LNCAP (cell line): ENCODE measurements around the gene MAST4.

Source experiments
- TF ChIP-seq, protein P1 (sequence below): fragments of 450-650 bp; IDR thresholded peaks from 2 replicates; pipeline ENCODE4 v1.5.1; 2017; ENCODE audit warnings: mild to moderate bottlenecking

MAST4 gene

DNA sequence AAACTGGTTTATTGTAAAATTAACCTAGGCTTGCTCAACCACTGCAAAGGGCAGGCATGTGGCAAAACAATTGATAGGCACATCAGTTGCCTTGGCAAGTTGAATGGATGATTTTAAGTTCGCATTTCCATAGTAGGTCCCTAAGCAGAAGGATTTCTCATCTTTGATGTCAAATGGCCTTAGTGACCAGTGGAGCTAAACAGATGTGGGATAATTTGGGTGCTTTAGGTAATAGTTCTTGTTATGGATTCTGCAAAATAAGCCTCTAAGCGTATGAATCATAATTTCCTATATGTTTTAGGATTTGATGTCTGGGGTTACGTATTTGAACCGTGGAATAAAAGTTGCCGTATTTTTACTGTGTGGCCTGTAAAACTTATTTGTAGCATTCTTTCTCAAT lies 418.0 kb downstream of the MAST4 start:
- TF ChIP-seq, protein P1, sequence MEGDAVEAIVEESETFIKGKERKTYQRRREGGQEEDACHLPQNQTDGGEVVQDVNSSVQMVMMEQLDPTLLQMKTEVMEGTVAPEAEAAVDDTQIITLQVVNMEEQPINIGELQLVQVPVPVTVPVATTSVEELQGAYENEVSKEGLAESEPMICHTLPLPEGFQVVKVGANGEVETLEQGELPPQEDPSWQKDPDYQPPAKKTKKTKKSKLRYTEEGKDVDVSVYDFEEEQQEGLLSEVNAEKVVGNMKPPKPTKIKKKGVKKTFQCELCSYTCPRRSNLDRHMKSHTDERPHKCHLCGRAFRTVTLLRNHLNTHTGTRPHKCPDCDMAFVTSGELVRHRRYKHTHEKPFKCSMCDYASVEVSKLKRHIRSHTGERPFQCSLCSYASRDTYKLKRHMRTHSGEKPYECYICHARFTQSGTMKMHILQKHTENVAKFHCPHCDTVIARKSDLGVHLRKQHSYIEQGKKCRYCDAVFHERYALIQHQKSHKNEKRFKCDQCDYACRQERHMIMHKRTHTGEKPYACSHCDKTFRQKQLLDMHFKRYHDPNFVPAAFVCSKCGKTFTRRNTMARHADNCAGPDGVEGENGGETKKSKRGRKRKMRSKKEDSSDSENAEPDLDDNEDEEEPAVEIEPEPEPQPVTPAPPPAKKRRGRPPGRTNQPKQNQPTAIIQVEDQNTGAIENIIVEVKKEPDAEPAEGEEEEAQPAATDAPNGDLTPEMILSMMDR = no peak

DNA sequence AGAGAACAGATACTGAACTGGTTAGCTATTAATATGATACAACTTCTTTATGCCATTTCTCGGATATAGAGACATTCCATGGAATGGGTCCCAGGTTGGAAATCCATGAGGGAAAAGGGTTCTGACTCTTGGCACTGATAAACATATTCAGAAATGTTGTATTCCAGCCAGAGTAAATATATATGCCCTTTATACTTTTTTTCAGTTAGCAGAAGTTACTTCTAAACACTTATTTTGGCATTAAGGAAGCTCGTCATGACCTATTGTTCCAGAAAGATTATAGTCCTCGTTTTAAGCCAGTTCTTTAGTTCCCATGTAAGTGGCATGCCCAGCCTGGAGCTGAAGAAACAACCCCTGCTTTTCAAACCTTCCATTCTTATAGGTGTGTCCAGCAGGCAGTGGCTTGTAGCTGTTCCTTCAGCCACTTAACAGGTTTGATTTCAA lies 418.8 kb downstream of the MAST4 start:
- TF ChIP-seq, protein P1 = no peak

DNA sequence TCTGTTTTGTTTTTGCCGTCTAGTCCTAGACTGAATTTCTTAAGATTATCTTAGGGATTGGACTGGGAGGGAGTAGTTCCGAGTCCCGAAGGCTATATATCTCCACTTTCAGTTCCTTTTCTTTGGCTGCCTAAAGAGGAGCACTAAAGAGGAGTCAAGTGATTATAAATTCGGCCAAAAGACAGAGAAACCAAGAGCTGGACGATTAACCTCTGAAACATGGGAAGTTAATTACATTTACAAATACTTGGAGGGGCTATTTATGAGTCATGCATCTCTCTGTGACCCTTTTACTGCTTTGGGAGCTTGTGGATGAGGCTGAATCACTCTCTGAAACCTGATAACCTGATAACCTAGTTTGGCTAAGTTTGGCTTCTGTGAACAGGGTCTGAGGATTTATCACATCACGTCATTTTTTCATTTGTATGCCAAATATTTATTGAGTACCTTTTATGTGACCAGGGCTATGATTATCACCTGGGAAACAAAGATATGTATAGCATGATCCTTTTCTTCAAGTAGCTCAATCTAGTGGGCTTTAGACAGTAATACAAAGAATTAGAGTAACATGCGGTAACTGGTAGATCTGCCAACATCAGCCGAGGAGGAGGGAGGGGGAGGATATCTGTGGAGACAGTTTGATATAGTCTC lies 419.5 kb downstream of the MAST4 start:
- TF ChIP-seq, protein P1 = no peak

DNA sequence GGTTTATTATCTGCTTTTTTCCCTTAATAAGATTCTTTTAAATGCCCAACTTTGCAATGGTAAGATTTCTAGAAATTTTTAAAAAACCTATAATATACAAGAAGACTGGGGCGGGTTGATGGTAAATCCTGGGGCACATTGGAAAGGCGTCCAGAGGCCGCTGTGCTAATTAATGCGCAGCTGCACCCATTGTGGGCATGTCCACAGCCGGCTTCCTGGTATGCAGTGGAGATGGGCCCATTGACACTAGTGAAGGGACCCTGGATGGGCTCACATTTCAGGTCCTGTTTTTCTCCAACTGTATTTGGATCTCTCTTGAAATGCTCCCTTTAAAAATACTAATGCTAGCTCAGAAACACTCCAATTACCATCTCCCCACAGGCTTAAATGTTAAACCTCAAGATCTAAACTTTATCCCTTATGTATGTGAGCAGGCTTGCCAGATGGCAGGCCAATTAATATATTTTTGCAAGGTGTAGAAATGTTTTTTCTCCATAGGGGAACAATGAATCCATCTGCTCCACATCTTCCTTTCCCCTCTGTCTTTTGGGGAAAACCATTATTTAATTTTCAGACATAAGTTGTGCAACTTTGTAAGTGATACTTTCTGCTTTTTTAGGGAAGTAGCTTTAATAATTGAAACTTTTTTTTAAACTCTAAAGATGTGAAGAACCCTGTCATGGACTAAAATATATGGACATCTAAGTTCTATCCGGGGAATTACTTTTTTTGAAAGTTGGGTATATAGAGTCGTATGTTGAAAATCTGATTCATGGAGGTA lies 423.1 kb downstream of the MAST4 start:
- TF ChIP-seq, protein P1 = no peak

DNA sequence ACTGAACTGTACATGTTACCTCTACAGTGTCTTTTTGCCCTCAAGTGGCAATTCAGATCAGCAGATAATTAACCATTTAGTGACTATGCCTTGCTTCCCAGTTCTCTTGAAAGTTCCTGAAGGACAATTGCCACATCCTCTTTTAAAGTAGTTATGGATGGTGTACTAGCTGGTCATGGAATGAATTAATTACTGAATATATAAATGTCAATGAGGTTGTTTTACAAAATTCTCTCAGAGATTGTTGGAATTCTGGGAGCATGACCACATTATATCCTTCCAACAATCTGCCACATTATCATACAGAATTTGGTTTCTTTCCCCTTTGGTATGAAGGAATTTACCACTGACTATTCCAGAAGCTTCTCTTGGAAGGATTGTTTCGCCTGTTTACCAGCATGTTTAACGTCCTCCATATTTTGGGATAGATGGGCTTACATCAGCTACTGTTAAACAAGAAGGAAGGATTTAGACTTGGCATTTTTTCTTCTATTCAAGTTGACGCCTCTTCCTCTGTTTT lies 424.0 kb downstream of the MAST4 start:
- TF ChIP-seq, protein P1 = no peak

DNA sequence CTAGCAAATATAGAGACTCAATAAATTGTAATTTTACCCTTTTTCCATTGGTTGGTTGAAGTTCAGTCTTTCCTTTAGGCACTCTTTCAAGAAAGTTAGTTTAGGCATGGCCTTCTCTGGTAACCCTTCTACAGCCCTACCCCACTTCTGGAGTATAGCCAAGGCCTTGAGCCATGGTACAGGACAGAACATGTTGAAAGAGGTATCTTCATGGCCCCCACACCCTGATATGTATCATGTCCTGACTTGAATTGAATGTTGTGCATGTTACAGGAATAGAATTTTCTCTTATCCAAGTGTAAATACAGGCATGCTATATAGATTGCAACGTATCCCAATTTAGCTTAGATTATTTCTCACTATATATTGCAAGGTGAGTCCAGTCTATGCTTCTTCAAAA lies 424.8 kb downstream of the MAST4 start:
- TF ChIP-seq, protein P1 = no peak

DNA sequence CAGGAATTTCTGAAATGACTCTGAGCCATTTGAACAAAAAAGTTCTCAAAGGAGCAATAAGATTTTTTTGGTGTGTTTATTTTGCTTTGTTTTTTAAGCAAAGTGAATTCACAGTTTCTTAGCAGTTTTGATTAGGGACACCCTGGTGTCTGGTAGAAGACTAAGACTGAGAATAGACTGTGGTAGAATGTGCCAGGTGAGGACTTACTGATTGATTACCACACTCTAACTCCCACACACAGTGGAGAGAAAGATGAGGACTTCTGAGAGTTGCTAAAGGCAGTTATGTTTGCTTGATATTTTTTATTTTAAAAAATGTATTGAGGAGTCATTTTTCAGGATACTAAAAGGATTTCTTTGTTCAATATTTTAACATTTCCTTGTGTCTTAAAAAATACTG lies 425.3 kb downstream of the MAST4 start:
- TF ChIP-seq, protein P1 = no peak
